Measurements from ENCODE around the gene SLC26A4. TPM values are rescaled to one million over a fixed set of nuclear protein-coding genes. Genes with fewer than 3 reads are reported as not detected.

Gene SLC26A4
- total RNA-seq, 1 donor from 2014 or later = 0.57 TPM

DNA sequence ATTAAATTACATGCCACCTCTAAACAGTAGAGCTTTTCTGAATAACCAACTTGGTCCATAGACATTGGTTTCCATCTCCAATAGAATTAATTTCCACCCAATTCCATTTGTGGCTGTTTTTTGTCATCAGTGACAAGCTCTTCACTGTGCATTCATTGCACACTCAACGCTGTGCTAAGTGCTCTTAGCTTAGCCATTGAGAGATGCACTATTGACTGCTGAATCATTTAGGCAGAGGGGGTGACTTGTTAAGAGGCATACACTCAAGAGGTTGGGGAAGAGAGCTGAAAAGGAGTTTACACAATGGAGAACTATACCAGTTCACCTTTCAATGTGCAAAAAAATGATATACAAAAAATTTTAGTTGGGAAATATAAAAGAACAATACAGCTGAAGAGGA is 51.4 kb downstream of the SLC26A4 start:
- H3K27ac Mint-ChIP-seq (ENCODE audit: unreplicated experiment) = no peak overlapping the region
- H3K4me1 Mint-ChIP-seq (ENCODE audit: low read depth, unreplicated experiment) = peaks cover 16% of the 10 kb centered on the region
- H3K4me2 ChIP-seq (ENCODE audit: low read length) = no peak overlapping the region
- no peaks in the 10 kb centered on the region for H3K36me3 ChIP-seq (ENCODE audit: insufficient read depth, low read length)
- no peaks in the 10 kb centered on the region for H3K9me3 Mint-ChIP-seq (ENCODE audit: unreplicated experiment)
- H3K27me3 ChIP-seq (ENCODE audit: insufficient read depth, low read length) = no peaks in the 10 kb centered on the region
- H3K27ac ChIP-seq (ENCODE audit: low read depth, low read length) = no peak overlapping the region
- TF ChIP-seq, protein P1, sequence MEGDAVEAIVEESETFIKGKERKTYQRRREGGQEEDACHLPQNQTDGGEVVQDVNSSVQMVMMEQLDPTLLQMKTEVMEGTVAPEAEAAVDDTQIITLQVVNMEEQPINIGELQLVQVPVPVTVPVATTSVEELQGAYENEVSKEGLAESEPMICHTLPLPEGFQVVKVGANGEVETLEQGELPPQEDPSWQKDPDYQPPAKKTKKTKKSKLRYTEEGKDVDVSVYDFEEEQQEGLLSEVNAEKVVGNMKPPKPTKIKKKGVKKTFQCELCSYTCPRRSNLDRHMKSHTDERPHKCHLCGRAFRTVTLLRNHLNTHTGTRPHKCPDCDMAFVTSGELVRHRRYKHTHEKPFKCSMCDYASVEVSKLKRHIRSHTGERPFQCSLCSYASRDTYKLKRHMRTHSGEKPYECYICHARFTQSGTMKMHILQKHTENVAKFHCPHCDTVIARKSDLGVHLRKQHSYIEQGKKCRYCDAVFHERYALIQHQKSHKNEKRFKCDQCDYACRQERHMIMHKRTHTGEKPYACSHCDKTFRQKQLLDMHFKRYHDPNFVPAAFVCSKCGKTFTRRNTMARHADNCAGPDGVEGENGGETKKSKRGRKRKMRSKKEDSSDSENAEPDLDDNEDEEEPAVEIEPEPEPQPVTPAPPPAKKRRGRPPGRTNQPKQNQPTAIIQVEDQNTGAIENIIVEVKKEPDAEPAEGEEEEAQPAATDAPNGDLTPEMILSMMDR (IDR thresholded peaks at IDR 0.05; ENCODE audit: insufficient read depth, low read depth, low read length) = no peak
- TF ChIP-seq EZH2 (IDR thresholded peaks at IDR 0.05; ENCODE audit: insufficient read depth, low read length) = no peak
- H3K4me1 ChIP-seq (ENCODE audit: insufficient read depth, low read length) = no peaks in the 10 kb centered on the region
- DNase-seq (ENCODE audit: low read depth) (no peak), FAIRE-seq (no peak)
- H2AFZ ChIP-seq (ENCODE audit: low read depth, low read length) = no peak overlapping the region
- H3K4me3 Mint-ChIP-seq (ENCODE audit: unreplicated experiment) = no peak overlapping the region
- no peak overlapping the region for H3K9ac ChIP-seq (ENCODE audit: low read length)
- no peaks in the 10 kb centered on the region for H3K27me3 Mint-ChIP-seq (ENCODE audit: low read depth, unreplicated experiment)
- no peaks in the 10 kb centered on the region for H3K36me3 Mint-ChIP-seq (ENCODE audit: low read depth, unreplicated experiment)
- no peaks in the 10 kb centered on the region for H3K79me2 ChIP-seq (ENCODE audit: insufficient read depth, low read length)
- no peaks in the 10 kb centered on the region for H4K20me1 ChIP-seq (ENCODE audit: insufficient read depth, low read length)
- H3K4me3 ChIP-seq (ENCODE audit: insufficient read depth, low read depth, low read length) = no peak overlapping the region
- H3K9me3 ChIP-seq (ENCODE audit: insufficient read depth, low read depth, low read length) = no peaks in the 10 kb centered on the region

- no peak overlapping the region for H3K27ac ChIP-seq (ENCODE audit: low read depth, low read length)
- H3K4me2 ChIP-seq (ENCODE audit: low read length) = no peak overlapping the region
- Mint-ChIP-seq H3K4me3 (ENCODE audit: unreplicated experiment) (no peak overlapping the region), H3K27ac (ENCODE audit: unreplicated experiment) (no peak overlapping the region), H3K9me3 (ENCODE audit: unreplicated experiment) (no peaks in the 10 kb centered on the region), H3K4me1 (ENCODE audit: low read depth, unreplicated experiment) (peaks cover 16% of the 10 kb centered on the region), H3K36me3 (ENCODE audit: low read depth, unreplicated experiment) (no peaks in the 10 kb centered on the region), H3K27me3 (ENCODE audit: low read depth, unreplicated experiment) (no peaks in the 10 kb centered on the region)
- FAIRE-seq (no peak), DNase-seq (ENCODE audit: low read depth) (no peak)
- H4K20me1 ChIP-seq (ENCODE audit: insufficient read depth, low read length) = no peaks in the 10 kb centered on the region
- no peaks in the 10 kb centered on the region for H3K4me1 ChIP-seq (ENCODE audit: insufficient read depth, low read length)
- H3K9ac ChIP-seq (ENCODE audit: low read length) = no peak overlapping the region
- no peaks in the 10 kb centered on the region for H3K36me3 ChIP-seq (ENCODE audit: insufficient read depth, low read length)
- no peaks in the 10 kb centered on the region for H3K79me2 ChIP-seq (ENCODE audit: insufficient read depth, low read length)
- H3K27me3 ChIP-seq (ENCODE audit: insufficient read depth, low read length) = no peaks in the 10 kb centered on the region
- no peak for TF ChIP-seq EZH2 (IDR thresholded peaks at IDR 0.05; ENCODE audit: insufficient read depth, low read length)
- TF ChIP-seq, protein P1 (IDR thresholded peaks at IDR 0.05; ENCODE audit: insufficient read depth, low read depth, low read length) = no peak
- no peak overlapping the region for H2AFZ ChIP-seq (ENCODE audit: low read depth, low read length)
- no peak overlapping the region for H3K4me3 ChIP-seq (ENCODE audit: insufficient read depth, low read depth, low read length)
- no peaks in the 10 kb centered on the region for H3K9me3 ChIP-seq (ENCODE audit: insufficient read depth, low read depth, low read length)
Measured at GRCh38 chr7:107712896-107713295, 52.3 kb downstream of the SLC26A4 start.

- no peaks in the 10 kb centered on the region for H3K79me2 ChIP-seq (ENCODE audit: insufficient read depth, low read length)
- no peaks in the 10 kb centered on the region for H4K20me1 ChIP-seq (ENCODE audit: insufficient read depth, low read length)
- H3K9me3 Mint-ChIP-seq (ENCODE audit: unreplicated experiment) = no peaks in the 10 kb centered on the region
- H3K9me3 ChIP-seq (ENCODE audit: insufficient read depth, low read depth, low read length) = no peaks in the 10 kb centered on the region
- H3K9ac ChIP-seq (ENCODE audit: low read length) = no peak overlapping the region
- H3K4me1 ChIP-seq (ENCODE audit: insufficient read depth, low read length) = no peaks in the 10 kb centered on the region
- H2AFZ ChIP-seq (ENCODE audit: low read depth, low read length) = no peak overlapping the region
- no peaks in the 10 kb centered on the region for H3K36me3 Mint-ChIP-seq (ENCODE audit: low read depth, unreplicated experiment)
- H3K4me3 ChIP-seq (ENCODE audit: insufficient read depth, low read depth, low read length) = no peak overlapping the region
- no peak overlapping the region for H3K4me2 ChIP-seq (ENCODE audit: low read length)
- H3K27me3 Mint-ChIP-seq (ENCODE audit: low read depth, unreplicated experiment) = no peaks in the 10 kb centered on the region
- no peaks in the 10 kb centered on the region for H3K36me3 ChIP-seq (ENCODE audit: insufficient read depth, low read length)
- no peak overlapping the region for H3K27ac ChIP-seq (ENCODE audit: low read depth, low read length)
- TF ChIP-seq EZH2 (IDR thresholded peaks at IDR 0.05; ENCODE audit: insufficient read depth, low read length) = no peak
- TF ChIP-seq, protein P1 (IDR thresholded peaks at IDR 0.05; ENCODE audit: insufficient read depth, low read depth, low read length) = no peak
- H3K4me3 Mint-ChIP-seq (ENCODE audit: unreplicated experiment) = no peak overlapping the region
- H3K27me3 ChIP-seq (ENCODE audit: insufficient read depth, low read length) = no peaks in the 10 kb centered on the region
- peaks cover 23% of the 10 kb centered on the region for H3K4me1 Mint-ChIP-seq (ENCODE audit: low read depth, unreplicated experiment)
- no peak overlapping the region for H3K27ac Mint-ChIP-seq (ENCODE audit: unreplicated experiment)
- FAIRE-seq (peak; percentile 62), DNase-seq (ENCODE audit: low read depth) (peak; percentile 50)
Measured at GRCh38 chr7:107715531-107715930, 54.9 kb downstream of the SLC26A4 start.

Measured in astrocyte (in vitro differentiated cells and primary cell).